ENCODE results near the gene SEC14L5.

The SEC14L5 gene

GRCh38 chr16:4987580-4988374 is 29.6 kb downstream of the SEC14L5 start:
- DNase-seq, result no peak

- no peak for DNase-seq
Observed at GRCh38 chr16:4988647-4989046, 30.5 kb downstream of the SEC14L5 start.

GRCh38 chr16:4989391-4990006 is 31.4 kb downstream of the SEC14L5 start:
- DNase-seq, result no peak

- no peak for DNase-seq
Observed at GRCh38 chr16:4990415-4990814, 32.3 kb downstream of the SEC14L5 start.

GRCh38 chr16:4991754-4992153 is 33.6 kb downstream of the SEC14L5 start:
- DNase-seq, result no peak

GRCh38 chr16:4994719-4995434 is 36.7 kb downstream of the SEC14L5 start:
- no peak for DNase-seq

- no peak for DNase-seq
Observed at GRCh38 chr16:5000573-5001001, 42.5 kb downstream of the SEC14L5 start.

GRCh38 chr16:5001571-5001970 is 43.4 kb downstream of the SEC14L5 start:
- DNase-seq, result no peak

- no peak for DNase-seq
Observed at GRCh38 chr16:5001986-5002385, 43.9 kb downstream of the SEC14L5 start.

- DNase-seq, result no peak
Observed at GRCh38 chr16:5002699-5003143, 44.6 kb downstream of the SEC14L5 start.

GRCh38 chr16:5003211-5003610 is 45.1 kb downstream of the SEC14L5 start:
- DNase-seq, result no peak

GRCh38 chr16:5003828-5004227 is 45.7 kb downstream of the SEC14L5 start:
- DNase-seq, result no peak

GRCh38 chr16:5004311-5004710 is 46.2 kb downstream of the SEC14L5 start:
- no peak for DNase-seq

- DNase-seq, result no peak
Observed at GRCh38 chr16:5005916-5006315, 47.8 kb downstream of the SEC14L5 start.

GRCh38 chr16:5006348-5007193 is 48.4 kb downstream of the SEC14L5 start:
- DNase-seq, result no peak

- DNase-seq, result no peak
Observed at GRCh38 chr16:5007256-5007655, 49.1 kb downstream of the SEC14L5 start.

- DNase-seq, result no peak
Observed at GRCh38 chr16:5008311-5008731, 50.2 kb downstream of the SEC14L5 start.

- DNase-seq, result no peak
Observed at GRCh38 chr16:5010576-5011329, 52.6 kb downstream of the SEC14L5 start.

GRCh38 chr16:5011637-5012036 is 53.5 kb downstream of the SEC14L5 start:
- no peak for DNase-seq

GRCh38 chr16:5012887-5013286 is 54.8 kb downstream of the SEC14L5 start:
- no peak for DNase-seq

GRCh38 chr16:5015351-5015750 is 57.2 kb downstream of the SEC14L5 start:
- DNase-seq, result no peak

GRCh38 chr16:5015887-5016286 is 57.8 kb downstream of the SEC14L5 start:
- DNase-seq, result no peak

All from activated CD4-positive, alpha-beta T cell treated with anti-CD3 and anti-CD28 coated beads, Interleukin-10, Interleukin-2, amounts not matched to agents 100 ng/mL and 50 ng/mL, durations not matched to agents 16 hours and 8 hours (primary cell).